ENCODE data around the gene EPN1.

Gene EPN1

DNA sequence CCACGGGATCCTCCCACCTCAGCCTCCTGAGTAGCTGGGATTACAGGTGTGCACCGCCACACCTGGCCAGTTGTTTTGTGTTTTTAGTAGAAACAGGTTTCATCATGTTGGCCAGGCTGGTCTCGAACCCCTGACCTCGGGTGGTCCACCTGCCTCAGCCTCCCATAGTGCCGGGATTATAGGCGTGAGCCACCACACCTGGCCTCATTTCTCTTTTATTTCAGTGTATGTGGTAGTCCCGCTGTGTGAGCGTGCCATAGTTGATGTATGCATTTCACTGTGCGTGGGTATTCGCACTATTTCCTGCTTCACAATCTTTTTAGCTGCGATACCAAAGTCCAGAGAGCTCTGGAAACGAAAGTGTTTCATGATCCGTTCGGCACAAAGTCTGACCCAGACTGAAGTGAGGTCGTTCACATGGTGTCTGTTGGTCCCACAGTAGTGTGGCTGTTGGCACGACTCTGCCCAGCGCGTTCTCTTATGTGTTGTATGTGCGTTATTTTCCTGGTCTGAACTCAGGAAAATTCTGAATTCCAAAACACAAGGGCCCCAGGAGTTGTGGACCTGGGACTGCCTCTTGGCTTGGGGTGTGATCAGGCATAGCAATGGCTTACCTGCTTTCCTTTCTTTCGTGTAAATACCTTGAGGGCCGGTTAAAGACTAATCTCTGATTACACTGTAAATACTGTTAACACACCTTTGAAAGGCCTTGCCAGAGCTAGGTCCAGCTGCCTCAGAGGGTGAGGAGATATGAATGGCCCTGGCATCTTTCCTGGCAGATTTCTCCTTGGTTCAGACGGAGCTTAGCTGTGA, 8.6 kb downstream of the EPN1 start:
- in situ Hi-C loops (cut with HindIII; ENCODE audit: low sequenced_read_pairs) = no loop called here
- TF ChIP-seq, protein P1, sequence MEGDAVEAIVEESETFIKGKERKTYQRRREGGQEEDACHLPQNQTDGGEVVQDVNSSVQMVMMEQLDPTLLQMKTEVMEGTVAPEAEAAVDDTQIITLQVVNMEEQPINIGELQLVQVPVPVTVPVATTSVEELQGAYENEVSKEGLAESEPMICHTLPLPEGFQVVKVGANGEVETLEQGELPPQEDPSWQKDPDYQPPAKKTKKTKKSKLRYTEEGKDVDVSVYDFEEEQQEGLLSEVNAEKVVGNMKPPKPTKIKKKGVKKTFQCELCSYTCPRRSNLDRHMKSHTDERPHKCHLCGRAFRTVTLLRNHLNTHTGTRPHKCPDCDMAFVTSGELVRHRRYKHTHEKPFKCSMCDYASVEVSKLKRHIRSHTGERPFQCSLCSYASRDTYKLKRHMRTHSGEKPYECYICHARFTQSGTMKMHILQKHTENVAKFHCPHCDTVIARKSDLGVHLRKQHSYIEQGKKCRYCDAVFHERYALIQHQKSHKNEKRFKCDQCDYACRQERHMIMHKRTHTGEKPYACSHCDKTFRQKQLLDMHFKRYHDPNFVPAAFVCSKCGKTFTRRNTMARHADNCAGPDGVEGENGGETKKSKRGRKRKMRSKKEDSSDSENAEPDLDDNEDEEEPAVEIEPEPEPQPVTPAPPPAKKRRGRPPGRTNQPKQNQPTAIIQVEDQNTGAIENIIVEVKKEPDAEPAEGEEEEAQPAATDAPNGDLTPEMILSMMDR (IDR thresholded peaks at IDR 0.05; ENCODE audit: low read depth, low read length) = no peak
- DNase-seq (ENCODE audit: low read depth, low spot score) = no peak
- no peak overlapping the region for H3K4me3 ChIP-seq (ENCODE audit: low read depth, low read length)

DNA sequence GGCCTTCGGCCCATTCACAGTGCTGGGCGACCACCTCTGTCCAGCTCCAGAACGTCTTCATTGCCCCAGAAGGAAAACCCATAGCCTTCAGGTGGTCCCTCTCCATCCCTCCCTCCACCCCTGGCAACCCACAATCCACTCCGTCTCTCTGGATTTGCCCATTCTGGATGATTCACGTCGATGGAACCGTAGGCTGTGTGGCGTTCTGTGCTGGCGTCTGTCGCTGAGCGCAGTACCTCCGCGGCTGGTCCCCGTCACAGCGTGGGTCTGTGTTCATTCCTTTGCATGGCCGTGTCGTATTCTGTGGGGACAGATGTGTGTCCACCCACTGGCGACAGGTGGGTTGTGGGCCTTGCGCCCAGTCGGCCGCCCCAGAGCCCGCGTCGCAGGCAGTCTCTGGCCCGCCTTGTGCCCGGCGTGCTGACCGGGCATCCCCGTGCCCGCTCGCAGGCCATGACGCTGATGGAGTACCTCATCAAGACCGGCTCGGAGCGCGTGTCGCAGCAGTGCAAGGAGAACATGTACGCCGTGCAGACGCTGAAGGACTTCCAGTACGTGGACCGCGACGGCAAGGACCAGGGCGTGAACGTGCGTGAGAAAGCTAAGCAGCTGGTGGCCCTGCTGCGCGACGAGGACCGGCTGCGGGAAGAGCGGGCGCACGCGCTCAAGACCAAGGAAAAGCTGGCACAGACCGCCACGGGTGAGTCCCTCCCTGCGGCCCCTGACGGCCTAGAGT, 10.1 kb downstream of the EPN1 start:
- in situ Hi-C loops (cut with HindIII; ENCODE audit: low sequenced_read_pairs) = no loop called here
- TF ChIP-seq, protein P1 (IDR thresholded peaks at IDR 0.05; ENCODE audit: low read depth, low read length) = no peak
- DNase-seq (ENCODE audit: low read depth, low spot score) = no peak

DNA sequence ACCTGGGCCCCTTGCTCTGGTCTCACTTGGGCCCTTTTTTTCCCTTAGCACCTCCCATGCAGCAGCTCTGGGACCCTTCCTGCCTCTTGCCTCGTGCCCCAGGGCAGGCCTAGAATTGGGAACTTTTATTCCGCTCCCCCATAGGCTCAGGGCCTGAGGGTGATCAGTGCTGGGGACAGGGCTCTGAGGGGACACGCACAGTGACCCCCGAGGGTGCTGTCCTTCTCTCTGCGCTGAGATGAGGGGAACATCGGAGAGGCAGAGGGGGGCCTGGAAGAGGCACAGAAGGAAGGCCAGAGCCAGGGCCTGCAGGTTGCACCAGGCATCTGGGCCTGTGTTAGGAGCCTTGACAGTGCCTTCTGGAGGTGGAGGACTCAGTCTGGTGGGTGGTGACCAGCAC, 10.8 kb downstream of the EPN1 start:
- TF ChIP-seq, protein P1 (IDR thresholded peaks at IDR 0.05; ENCODE audit: low read depth, low read length) = no peak
- in situ Hi-C loops (cut with HindIII; ENCODE audit: low sequenced_read_pairs) = no loop called here
- no peak overlapping the region for H3K4me3 ChIP-seq (ENCODE audit: low read depth, low read length)
- no peak for DNase-seq (ENCODE audit: low read depth, low spot score)

More for the DNA sequence above, 10.1 kb downstream of the EPN1 start:
- H3K4me3 ChIP-seq (ENCODE audit: low read depth, low read length) = no peak overlapping the region

DNA sequence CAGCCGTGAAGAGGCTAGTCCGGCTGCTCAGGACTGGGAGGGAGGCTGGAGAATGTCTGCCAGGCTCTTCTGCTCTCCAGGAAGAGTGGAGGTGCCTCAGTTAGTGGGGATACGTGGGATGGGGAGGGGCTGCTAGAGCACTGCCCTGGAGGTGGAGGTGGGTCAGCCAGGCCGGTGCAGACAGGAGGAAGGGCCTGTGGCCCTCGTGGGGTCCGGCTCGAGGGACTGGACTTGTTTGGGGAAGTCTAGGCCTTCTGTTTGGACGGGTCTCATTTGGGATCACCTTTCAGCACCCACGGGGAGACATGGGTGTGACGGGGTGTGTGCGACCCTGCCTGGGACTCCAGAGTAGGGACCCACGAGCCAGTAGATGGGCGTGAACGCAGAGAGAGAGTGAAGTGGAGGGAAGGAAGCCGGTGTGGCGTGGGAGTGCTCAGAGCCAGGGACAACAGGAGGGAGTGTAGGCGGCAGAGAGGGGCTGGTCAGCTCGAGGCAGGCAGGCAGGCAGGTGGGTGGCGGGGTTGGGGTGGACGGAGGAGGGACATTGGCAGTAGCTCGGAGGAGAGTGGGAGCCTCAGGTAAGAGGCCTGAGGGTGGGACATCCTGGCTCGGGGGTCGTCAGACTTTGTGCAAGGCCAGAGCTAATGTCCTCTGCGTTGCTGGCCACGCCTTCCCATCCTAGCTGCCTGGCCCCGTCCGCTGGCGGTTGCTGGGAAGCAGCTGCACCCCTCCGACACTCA, 11.5 kb downstream of the EPN1 start:
- in situ Hi-C loops (cut with HindIII; ENCODE audit: low sequenced_read_pairs) = no loop called here
- H3K4me3 ChIP-seq (ENCODE audit: low read depth, low read length) = no peak overlapping the region
- DNase-seq (ENCODE audit: low read depth, low spot score) = no peak
- TF ChIP-seq, protein P1 (IDR thresholded peaks at IDR 0.05; ENCODE audit: low read depth, low read length) = no peak

DNA sequence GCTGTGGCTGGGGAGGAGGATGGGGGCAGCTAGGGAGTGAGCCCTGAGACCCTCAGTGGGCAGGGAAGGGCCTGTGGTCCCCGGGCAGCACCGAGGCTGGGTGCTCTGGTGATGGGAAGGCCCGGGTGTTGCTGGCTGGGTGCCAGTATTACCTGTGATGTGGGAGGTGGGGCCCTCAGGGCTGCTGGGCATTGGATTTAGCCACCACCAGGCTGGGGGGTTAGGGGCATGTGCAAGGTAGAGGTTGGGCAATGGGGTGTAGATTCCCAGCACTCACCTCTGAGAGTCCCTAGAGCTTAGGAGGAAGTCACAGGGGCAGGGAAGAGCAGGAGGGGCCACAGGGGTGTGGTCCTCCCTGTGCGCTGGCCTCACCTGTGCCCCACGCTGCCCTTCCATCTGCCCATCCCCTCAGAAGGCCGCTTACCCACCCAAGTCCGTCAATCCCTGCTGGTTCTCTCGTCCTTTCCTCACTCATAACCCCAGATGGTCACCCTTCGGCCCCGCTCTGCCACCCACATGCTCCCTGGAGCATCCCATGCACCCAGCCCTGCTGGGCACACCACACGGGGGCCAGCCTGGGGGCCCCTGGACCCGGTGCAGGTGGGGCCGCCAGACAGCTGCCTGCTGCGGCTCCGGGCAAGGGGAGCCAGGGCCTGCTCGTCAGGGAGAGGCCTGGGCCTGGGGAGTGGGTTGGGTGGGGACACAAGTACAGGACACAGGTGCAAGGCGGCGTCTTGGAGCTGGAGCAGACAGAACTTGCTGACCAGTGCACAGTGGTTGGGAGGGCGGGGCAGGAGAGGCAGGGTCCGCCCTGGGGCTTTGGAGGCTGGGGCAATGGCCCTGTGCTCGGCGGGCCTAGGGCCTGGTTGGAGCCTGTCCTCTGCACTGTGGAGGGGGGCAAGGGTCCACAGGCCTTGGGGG, 12.5 kb downstream of the EPN1 start:
- no peak overlapping the region for H3K4me3 ChIP-seq (ENCODE audit: low read depth, low read length)
- no peak for DNase-seq (ENCODE audit: low read depth, low spot score)
- TF ChIP-seq, protein P1 (IDR thresholded peaks at IDR 0.05; ENCODE audit: low read depth, low read length) = no peak
- in situ Hi-C loops (cut with HindIII; ENCODE audit: low sequenced_read_pairs) = no loop called here
